ENCODE results near the gene MCM3AP.

Gene MCM3AP

GRCh38 chr21:46246345-46246744 is 39.1 kb downstream of the MCM3AP start:
- no peak for TF ChIP-seq CTCF (conservative IDR thresholded peaks at IDR 0.05)
- no peak overlapping the region for H3K27ac ChIP-seq

- no peak overlapping the region for H3K27ac ChIP-seq
- no peak for TF ChIP-seq CTCF (conservative IDR thresholded peaks at IDR 0.05)
Observed at GRCh38 chr21:46245213-46245915, 40.0 kb downstream of the MCM3AP start.

GRCh38 chr21:46244602-46245001 is 40.8 kb downstream of the MCM3AP start:
- no peak for TF ChIP-seq CTCF (conservative IDR thresholded peaks at IDR 0.05)
- H3K27ac ChIP-seq = no peak overlapping the region

- TF ChIP-seq CTCF (conservative IDR thresholded peaks at IDR 0.05) = no peak
- H3K27ac ChIP-seq = no peak overlapping the region
Observed at GRCh38 chr21:46243960-46244361, 41.5 kb downstream of the MCM3AP start.

GRCh38 chr21:46243325-46243724 is 42.1 kb downstream of the MCM3AP start:
- no peak for TF ChIP-seq CTCF (conservative IDR thresholded peaks at IDR 0.05)
- H3K27ac ChIP-seq = no peak overlapping the region

- peak overlapping the region; percentile 13; the same call in 1 of the 2 replicates for H3K27ac ChIP-seq
Observed at GRCh38 chr21:46241577-46241976, 43.8 kb downstream of the MCM3AP start.

GRCh38 chr21:46239817-46240325 is 45.5 kb downstream of the MCM3AP start:
- no peak for TF ChIP-seq CTCF (conservative IDR thresholded peaks at IDR 0.05)
- H3K27ac ChIP-seq = no peak overlapping the region

GRCh38 chr21:46237474-46237873 is 47.9 kb downstream of the MCM3AP start:
- TF ChIP-seq CTCF (conservative IDR thresholded peaks at IDR 0.05) = no peak
- no peak overlapping the region for H3K27ac ChIP-seq
